ENCODE measurements around the gene TAF9B. TPM values are rescaled to one million over a fixed set of nuclear protein-coding genes. Genes with fewer than 3 reads are reported as not detected.
A peak's percentile ranks its signal among the peaks of the same experiment; 100 is the strongest.
"Not testable (repeated sequence)": the region's sequence is repeated elsewhere in the genome, so short reads cannot be mapped to it uniquely, and the experiment has no call there.

Gene TAF9B
- polyA plus RNA-seq, 10 donors: 27.1 to 37.0 (median 31.6) TPM

- DNase-seq: no peak
Measured at GRCh38 chrX:78119521-78120227, 19.8 kb downstream of the TAF9B start.

GRCh38 chrX:78118628-78119027 lies 20.8 kb downstream of the TAF9B start:
- DNase-seq: no peak

- DNase-seq: no peak
Measured at GRCh38 chrX:78116766-78117165, 22.7 kb downstream of the TAF9B start.

- DNase-seq: no peak
Measured at GRCh38 chrX:78116365-78116764, 23.1 kb downstream of the TAF9B start.

- DNase-seq: no peak
Measured at GRCh38 chrX:78111140-78111931, 28.1 kb downstream of the TAF9B start.

GRCh38 chrX:78109458-78109857 lies 30.0 kb downstream of the TAF9B start:
- no peak for DNase-seq

GRCh38 chrX:78106651-78106986 lies 32.8 kb downstream of the TAF9B start:
- no peak for DNase-seq

GRCh38 chrX:78105944-78106650 lies 33.4 kb downstream of the TAF9B start:
- DNase-seq: peak in 1 of 3 donors; percentile 10

GRCh38 chrX:78104447-78105176 lies 34.8 kb downstream of the TAF9B start:
- peak in 2 of 3 donors; percentile 24 to 64 for DNase-seq

GRCh38 chrX:78103623-78104446 lies 35.6 kb downstream of the TAF9B start, which contains the start of gene PGK1:
PGK1 (plus strand) TSS chrX:78104248; CDS start chrX:78104341, 93 bp downstream.
- DNase-seq: peak; percentile 95 to 98 (median 97)

GRCh38 chrX:78103001-78103622 lies 36.3 kb downstream of the TAF9B start:
- DNase-seq: peak in 1 of 3 donors; percentile 2

GRCh38 chrX:78102091-78102490 lies 37.4 kb downstream of the TAF9B start:
- DNase-seq: peak in 1 of 3 donors; percentile 14

GRCh38 chrX:78098108-78098507 lies 41.3 kb downstream of the TAF9B start:
- DNase-seq: no peak

- DNase-seq: peak in 1 of 3 donors; percentile 4
Measured at GRCh38 chrX:78092296-78092695, 47.2 kb downstream of the TAF9B start.

GRCh38 chrX:78081413-78081812 lies 58.0 kb downstream of the TAF9B start:
- DNase-seq: not testable (repeated sequence)

Other genes starting within 250 kb of the TAF9B start
- gene MAGT1, start 244.2 kb downstream of the TAF9B start, polyA plus RNA-seq (ENCODE audit: insufficient read length in 10 of 10): 10 to 100 TPM; 37.2 to 49.6 (median 45.0) TPM
- 100 to 1,000 TPM; 231 to 299 (median 268) TPM for gene COX7B, start 240.2 kb downstream of the TAF9B start, polyA plus RNA-seq (ENCODE audit: insufficient read length in 10 of 10)
- gene ATP7A, start 229.0 kb downstream of the TAF9B start, polyA plus RNA-seq (ENCODE audit: insufficient read length in 10 of 10): 1 to 10 TPM; 7.5 to 10.0 (median 8.7) TPM
- under 1 TPM in 1 of 10 donors, not detected in 9; 0.41 TPM for gene PGAM4, start 170.0 kb downstream of the TAF9B start, polyA plus RNA-seq (ENCODE audit: insufficient read length in 10 of 10)
- 100 to 1,000 TPM; 212 to 326 (median 281) TPM for gene PGK1, start 35.4 kb downstream of the TAF9B start, polyA plus RNA-seq (ENCODE audit: insufficient read length in 10 of 10)
- gene CYSLTR1, start 188.0 kb upstream of the TAF9B start, polyA plus RNA-seq (ENCODE audit: insufficient read length in 10 of 10): 10 to 100 TPM in 2 of 10 donors, 1 to 10 TPM in 8; 6.2 to 10.4 (median 7.9) TPM